GM12878 (cell line): ENCODE data around the gene FOXO1. TPM values are rescaled to one million over a fixed set of nuclear protein-coding genes. Genes with fewer than 3 reads are reported as not detected.

Experiments
- ATAC-seq: fragments of 200-7000 bp; cut with Tn5 transposase; 3 replicates; pipeline ENCODE4 v1.9.1; 2020; ENCODE audit warnings: mild to moderate bottlenecking, moderate library complexity
- BruUV-seq: library from RNA; stranded (reverse); fragments of 400-500 nt; replicated peaks from 2 replicates; lab custom pipeline; 2021; lab: Mats Ljungman, UMichigan
- CTCF ChIA-PET: fragments of 300-600 bp; sonication (Branson Sonifier 250); formaldehyde crosslinking; extraction: SDS; loops from one replicate; lab custom pipeline; 2021; ENCODE audit warnings: inconsistent platforms; lab: Yijun Ruan, JAX
- POLR2A ChIA-PET: fragments of 350-600 bp; formaldehyde crosslinking; extraction: SDS; loops from one replicate; lab custom pipeline; 2021; ENCODE audit warnings: inconsistent platforms; lab: Charles Lee
- RAD21 ChIA-PET: fragments of 300-600 bp; sonication (Branson Sonifier 250); formaldehyde crosslinking; loops from one replicate; lab custom pipeline; 2023; ENCODE audit warnings: antibody characterized with exemption; ENCODE audit not compliant: unreplicated experiment; lab: Charles Lee
- SMC1A ChIA-PET: fragments of 300-600 bp; sonication (Branson Sonifier 250); formaldehyde crosslinking; loops from one replicate; lab custom pipeline; 2023; ENCODE audit not compliant: unreplicated experiment, uncharacterized antibody; lab: Charles Lee
- DNase-seq: peaks from one replicate; pipeline ENCODE4 v3.0.0-alpha.2; 2011; ENCODE audit warnings: low read depth, low spot score
- FAIRE-seq: peaks from 3 replicates; lab custom pipeline; 2011; peaks lifted over from hg19 to GRCh38; lab: Jason Lieb, UNC
- H2AFZ ChIP-seq: 2 replicates; pipeline ENCODE4 v1.6.0; 2011; ENCODE audit warnings: low read depth, low read length, control low read depth; ENCODE audit not compliant: control insufficient read depth
- H3K27ac ChIP-seq: 2 replicates; pipeline ENCODE4 v1.5.1; 2011; ENCODE audit warnings: control low read depth; ENCODE audit not compliant: control insufficient read depth, insufficient read depth
- H3K27me3 ChIP-seq, 2 experiments: replicated peaks in 1 of 2; 2 replicates each; pipeline versions ENCODE4 v1.6.0 to v1.6.1; 2011; ENCODE audit warnings: low read length in 1 of 2; ENCODE audit not compliant: control insufficient read depth in 2 of 2, insufficient read depth in 2 of 2
- H3K36me3 ChIP-seq, 2 experiments: 2 replicates each; pipeline ENCODE4 v1.5.1; 2011; ENCODE audit warnings: low read length in 1 of 2; ENCODE audit not compliant: control insufficient read depth in 2 of 2, insufficient read depth in 2 of 2
- H3K4me1 ChIP-seq: 2 replicates; pipeline ENCODE4 v1.6.1; 2011; ENCODE audit warnings: mild to moderate bottlenecking, low read length, moderate library complexity, mixed read lengths; ENCODE audit not compliant: control insufficient read depth, insufficient read depth
- H3K4me2 ChIP-seq: 2 replicates; pipeline ENCODE4 v1.6.0; 2011; ENCODE audit warnings: control low read depth; ENCODE audit not compliant: control insufficient read depth, insufficient read depth
- H3K4me3 ChIP-seq: fragments of 200-600 bp; sonication (generic); 2 replicates; pipeline ENCODE4 v1.5.1; 2016
- H3K79me2 ChIP-seq: 2 replicates; pipeline ENCODE4 v1.6.0; 2011; ENCODE audit warnings: low read length; ENCODE audit not compliant: control insufficient read depth, insufficient read depth
- H3K9ac ChIP-seq: 2 replicates; pipeline ENCODE4 v1.8.0; 2011; ENCODE audit warnings: low read length, control low read depth, mixed read lengths; ENCODE audit not compliant: control insufficient read depth, insufficient read depth
- H3K9me3 ChIP-seq: replicated peaks from 3 replicates; pipeline ENCODE4 v1.5.1; 2011; ENCODE audit warnings: mild to moderate bottlenecking, low read length; ENCODE audit not compliant: control insufficient read depth, insufficient read depth
- H4K20me1 ChIP-seq: 2 replicates; pipeline ENCODE4 v1.6.0; 2011; ENCODE audit not compliant: control insufficient read depth, insufficient read depth
- BCLAF1 ChIP-seq: fragments of 450-650 bp; IDR thresholded peaks from 2 replicates; pipeline ENCODE4 v1.6.1; 2017; ENCODE audit warnings: antibody characterized with exemption, mild to moderate bottlenecking, moderate library complexity
- EP300 ChIP-seq, 2 experiments: fragments of 150-350 bp in 1 of 2; IDR thresholded peaks; 2 replicates each; pipeline ENCODE4 v1.6.1; 2011 to 2012; ENCODE audit warnings: low read depth in 2 of 2, low read length in 2 of 2, borderline replicate concordance in 1 of 2, improper control_type of control experiment in 1 of 2, inconsistent platforms in 1 of 2; ENCODE audit not compliant: control insufficient read depth in 1 of 2
- KDM1A ChIP-seq: fragments of 200-600 bp; sonication (generic); IDR thresholded peaks from 2 replicates; pipeline ENCODE4 v1.6.1; 2016; ENCODE audit warnings: borderline replicate concordance
- MTA3 ChIP-seq: IDR thresholded peaks from 2 replicates; pipeline ENCODE4 v1.6.1; 2012; ENCODE audit warnings: low read length, inconsistent platforms, borderline replicate concordance
- SREBF1 ChIP-seq: IDR thresholded peaks from 2 replicates; pipeline ENCODE4 v1.6.1; 2012; ENCODE audit warnings: mild to moderate bottlenecking, low read length
- STAT1 ChIP-seq: fragments of 450-650 bp; conservative IDR thresholded peaks from 2 replicates; pipeline ENCODE4 v1.6.1; 2014; ENCODE audit warnings: antibody characterized with exemption, mild to moderate bottlenecking
- STAT3 ChIP-seq: IDR thresholded peaks from 2 replicates; pipeline ENCODE4 v1.6.1; 2011; ENCODE audit warnings: low read depth, low read length, improper control_type of control experiment
- TAF1 ChIP-seq: IDR thresholded peaks from 2 replicates; pipeline ENCODE4 v1.6.1; 2011; ENCODE audit warnings: mild to moderate bottlenecking, low read depth, low read length, borderline replicate concordance
- WRNIP1 ChIP-seq: IDR thresholded peaks from 2 replicates; pipeline ENCODE4 v1.6.1; 2011; ENCODE audit warnings: low read depth, low read length, improper control_type of control experiment, borderline replicate concordance
- ZBTB11 ChIP-seq: fragments of 450-650 bp; formaldehyde crosslinking; IDR thresholded peaks from 2 replicates; pipeline ENCODE4 v1.5.0; 2022; ENCODE audit warnings: mild to moderate bottlenecking, missing genetic modification characterization
- ZNF217 ChIP-seq: fragments of 450-650 bp; IDR thresholded peaks from 2 replicates; pipeline ENCODE4 v1.6.1; 2017; ENCODE audit warnings: antibody characterized with exemption, mild to moderate bottlenecking
- WGBS: methylation state at CpG from one replicate; pipeline ENCODE4 v1.1.6; 2016; ENCODE audit warnings: low lambda C conversion rate; ENCODE audit not compliant: insufficient replicate concordance, insufficient coverage; ENCODE audit errors: missing lambda C conversion rate; 5-methylcytosine and 5-hydroxymethylcytosine counted together
- in situ Hi-C: fragments of 300-500 bp; cut with MboI; formaldehyde crosslinking; loops from 9 replicates; pipeline ENCODE4 v1.14.3; 2018; ENCODE audit warnings: mixed read lengths
- intact Hi-C: fragments of 100-400 bp; cut with micrococcal nuclease; formaldehyde crosslinking; loops from one replicate; pipeline ENCODE4 v1.14.2; 2022; ENCODE audit not compliant: unreplicated experiment
- polyA plus RNA-seq, 11 experiments: library from polyadenylated mRNA; depleted of rRNA in 4 of 11; unstranded in 6 of 11; stranded (reverse) in 5 of 11; fragments of >200 nt; fragmentation: Nextera tagmentation in 4 of 11; fragmentation: Illumina TruSeq in 1 of 11; extraction: Ambion mirVana in 4 of 11; extraction: Trizol in 1 of 11; gene quantifications; 1 replicate in 1 of 11; 2 replicates in 10 of 11; pipeline versions ENCODE4 v1.2.1 to v1.2.3, GENCODE V29; 2011 to 2016; ENCODE audit warnings: inconsistent platforms in 2 of 11, missing spikeins in 2 of 11, low read depth in 1 of 11
- total RNA-seq, 4 experiments: library from RNA; depleted of rRNA in 3 of 4; stranded (reverse); fragments of >200 nt in 3 of 4; fragmentation: Illumina TruSeq in 1 of 4; extraction: Trizol in 1 of 4; gene quantifications; 2 replicates each; pipeline versions ENCODE4 v1.2.1 to v1.2.3, GENCODE V29; 2013 to 2021

FOXO1 gene
- total and polyA plus RNA-seq, 10 of the 15 experiments (the other 5 are each of a cell fraction or from before 2014, with no cell fraction given), result 0.58 to 8.3 (median 0.88) TPM

GRCh38 chr13:40520916-40521315 lies 145.5 kb downstream of the FOXO1 start:
- Histone ChIP-seq H3K4me2 (no peak overlapping the region), H3K27me3 (no peaks in the 10 kb centered on the region), H3K27ac (no peak overlapping the region), H4K20me1 (no peaks in the 10 kb centered on the region), H3K9me3 (no peaks in the 10 kb centered on the region; the same call in 2 of the 3 replicates)
- BruUV-seq, result no TSS peak
- CTCF ChIA-PET, result no interaction called here
- FAIRE-seq, result no peak
- SMC1A ChIA-PET, result no interaction called here
- TF ChIP-seq STAT3 (no peak), SREBF1 (no peak), EP300 (IDR thresholded peaks at IDR 0.05; ENCODE audit: borderline replicate concordance in 1 of 2, control insufficient read depth in 1 of 2, low read depth in 2 of 2, low read length in 2 of 2) (no peak), STAT1 (no peak), ZBTB11 (CRISPR knock-in tag) (no peak), MTA3 (no peak), ZNF217 (no peak), TAF1 (no peak), KDM1A (no peak), BCLAF1 (no peak), WRNIP1 (no peak)
- TF ChIP-seq, all 136 proteins: peak for 0
- POLR2A ChIA-PET, result no interaction called here
- intact Hi-C loops (no loop called here), in situ Hi-C loops (no loop called here)
- 98% methylated on average over 3 of the region's 3 CpGs for WGBS
- Histone ChIP-seq H2AFZ (no peak overlapping the region), H3K4me1 (peaks cover 23% of the 10 kb centered on the region), H3K36me3 (no peaks in the 10 kb centered on the region), H3K79me2 (no peaks in the 10 kb centered on the region), H3K9ac (no peak overlapping the region), H3K4me3 (no peak overlapping the region)
- no peak for DNase-seq
- no peak for ATAC-seq
- RAD21 ChIA-PET, result no interaction called here
